OCI-LY3 (cell line): ENCODE results near the gene PDZD7.

ENCODE experiments used
- H2AFZ ChIP-seq: fragments of 200-600, 300-600 bp; shearing (Covaris generic); 2 replicates; pipeline ENCODE4 v1.6.0; 2014; ENCODE audit warnings: antibody characterized with exemption, low read depth, low read length
- H3K27ac ChIP-seq: fragments of 200-600, 300-600 bp; sonication (generic); 2 replicates; pipeline ENCODE4 v1.5.1; 2014; ENCODE audit warnings: mild to moderate bottlenecking, low read length, moderate library complexity, mixed read lengths
- H3K27me3 ChIP-seq: fragments of 200-600, 300-600 bp; sonication (generic); 2 replicates; pipeline ENCODE4 v1.6.1; 2014; ENCODE audit warnings: low read depth, low read length, mixed read lengths
- H3K36me3 ChIP-seq: fragments of 200-600, 300-600 bp; sonication (generic); replicated peaks from 2 replicates; pipeline ENCODE3; 2014; ENCODE audit warnings: low read depth, low read length, mixed read lengths
- H3K4me1 ChIP-seq: fragments of 300-600, 200-600 bp; sonication (generic); 2 replicates; pipeline ENCODE4 v1.6.1; 2014; ENCODE audit warnings: low read length, mixed read lengths
- H3K4me2 ChIP-seq: fragments of 200-600, 300-600 bp; sonication (generic); 2 replicates; pipeline ENCODE4 v1.6.1; 2014; ENCODE audit warnings: low read length, mixed read lengths
- H3K4me3 ChIP-seq: fragments of 300-600, 200-600 bp; sonication (generic); 2 replicates; pipeline ENCODE4 v1.5.1; 2014; ENCODE audit warnings: antibody characterized with exemption, mild to moderate bottlenecking, low read length, moderate library complexity
- H3K79me2 ChIP-seq: fragments of 300-600, 200-600 bp; shearing (Covaris generic); 2 replicates; pipeline ENCODE4 v1.6.1; 2014; ENCODE audit warnings: mild to moderate bottlenecking, low read length, mixed read lengths
- H3K9ac ChIP-seq: fragments of 300-600, 200-600 bp; shearing (Covaris generic); 2 replicates; pipeline ENCODE4 v1.6.0; 2014; ENCODE audit warnings: mild to moderate bottlenecking, low read length, moderate library complexity
- H3K9me3 ChIP-seq: fragments of 200-600, 300-600 bp; shearing (Covaris generic); 2 replicates; pipeline ENCODE4 v1.6.1; 2014; ENCODE audit warnings: low read length, mixed read lengths; ENCODE audit not compliant: insufficient read depth
- H4K20me1 ChIP-seq: fragments of 200-600, 300-600 bp; sonication (generic); 2 replicates; pipeline ENCODE4 v1.6.1; 2016; ENCODE audit warnings: low read length, mixed read lengths; ENCODE audit not compliant: insufficient read depth
- CTCF ChIP-seq: fragments of 200-600, 300-600 bp; sonication (generic); IDR thresholded peaks from 2 replicates; pipeline ENCODE4 v1.5.1; 2014; ENCODE audit warnings: antibody characterized with exemption, low read length, low read depth
- EZH2phosphoT487 ChIP-seq: fragments of 200-600 bp; shearing (Covaris generic); IDR thresholded peaks from 2 replicates; pipeline ENCODE4 v1.6.1; 2018; ENCODE audit warnings: antibody characterized with exemption, mixed run types, low read depth

Gene PDZD7

GRCh38 chr10:100998991-100999741, 31.8 kb downstream of the PDZD7 start:
- H3K9ac ChIP-seq: peak overlapping the region; percentile 92
- H3K27ac ChIP-seq: peak overlapping the region; percentile 81
- no peaks in the 10 kb centered on the region for H3K9me3 ChIP-seq
- H3K79me2 ChIP-seq: peaks cover 6% of the 10 kb centered on the region; the same call in 1 of the 2 replicates
- H3K27me3 ChIP-seq: no peaks in the 10 kb centered on the region
- H3K4me3 ChIP-seq: peak overlapping the region; percentile 84
- H2AFZ ChIP-seq: peak overlapping the region; percentile 65; the same call in 1 of the 2 replicates
- H3K4me1 ChIP-seq: peaks cover 14% of the 10 kb centered on the region
- H4K20me1 ChIP-seq: no peaks in the 10 kb centered on the region
- H3K4me2 ChIP-seq: peak overlapping the region; percentile 99
- no peaks in the 10 kb centered on the region for H3K36me3 ChIP-seq
- TF ChIP-seq EZH2phosphoT487 (no peak), CTCF (peak; percentile 57)

DNA sequence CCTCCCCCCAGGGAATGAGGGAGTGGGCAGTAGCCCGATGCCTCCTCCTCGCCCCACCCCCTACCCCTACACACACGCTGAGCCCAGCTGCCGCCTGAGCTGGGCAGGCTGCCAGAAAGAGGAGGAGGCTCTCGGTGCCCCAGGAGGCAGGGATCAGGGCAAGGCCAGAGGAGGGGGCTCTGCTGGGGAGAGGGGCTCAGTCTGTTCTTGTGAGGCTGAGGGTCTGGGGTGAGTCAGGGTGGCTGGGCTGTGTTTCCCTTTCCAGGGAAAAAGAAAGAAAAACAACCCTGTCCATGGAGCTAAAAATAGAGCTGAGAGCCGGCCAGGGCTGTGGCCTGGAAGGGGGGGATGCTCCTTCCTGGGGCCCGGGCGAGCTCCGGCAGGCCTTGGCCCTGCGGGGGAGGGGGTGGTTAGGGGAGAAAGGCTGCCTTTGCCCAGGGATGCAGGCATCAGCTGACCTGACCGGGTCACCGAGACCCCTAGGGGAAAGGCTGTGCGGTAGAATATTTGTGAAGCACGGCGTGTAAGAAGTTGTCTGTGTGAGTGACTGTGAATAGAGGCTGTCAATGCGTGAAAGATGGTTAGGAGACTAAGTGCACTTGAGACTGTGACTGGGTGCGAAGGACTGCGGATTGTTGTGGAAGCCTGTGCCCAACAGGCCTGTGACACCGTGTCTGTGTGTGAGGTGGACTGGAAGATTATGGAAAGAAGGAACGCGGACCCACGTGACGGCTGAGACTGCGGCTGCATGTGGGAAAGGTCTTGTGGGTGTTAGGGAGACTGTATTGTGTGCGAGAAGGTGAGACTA, 32.5 kb downstream of the PDZD7 start:
- peaks cover 14% of the 10 kb centered on the region for H3K4me1 ChIP-seq
- H4K20me1 ChIP-seq: no peaks in the 10 kb centered on the region
- H2AFZ ChIP-seq: peak overlapping the region; percentile 65; the same call in 1 of the 2 replicates
- H3K36me3 ChIP-seq: no peaks in the 10 kb centered on the region
- H3K9ac ChIP-seq: peak overlapping the region; percentile 92
- H3K27ac ChIP-seq: peak overlapping the region; percentile 81
- H3K4me3 ChIP-seq: peak overlapping the region; percentile 84
- peak overlapping the region; percentile 99 for H3K4me2 ChIP-seq
- H3K79me2 ChIP-seq: peaks cover 6% of the 10 kb centered on the region; the same call in 1 of the 2 replicates
- TF ChIP-seq CTCF (no peak), EZH2phosphoT487 (no peak)
- no peaks in the 10 kb centered on the region for H3K27me3 ChIP-seq
- H3K9me3 ChIP-seq: no peaks in the 10 kb centered on the region

DNA sequence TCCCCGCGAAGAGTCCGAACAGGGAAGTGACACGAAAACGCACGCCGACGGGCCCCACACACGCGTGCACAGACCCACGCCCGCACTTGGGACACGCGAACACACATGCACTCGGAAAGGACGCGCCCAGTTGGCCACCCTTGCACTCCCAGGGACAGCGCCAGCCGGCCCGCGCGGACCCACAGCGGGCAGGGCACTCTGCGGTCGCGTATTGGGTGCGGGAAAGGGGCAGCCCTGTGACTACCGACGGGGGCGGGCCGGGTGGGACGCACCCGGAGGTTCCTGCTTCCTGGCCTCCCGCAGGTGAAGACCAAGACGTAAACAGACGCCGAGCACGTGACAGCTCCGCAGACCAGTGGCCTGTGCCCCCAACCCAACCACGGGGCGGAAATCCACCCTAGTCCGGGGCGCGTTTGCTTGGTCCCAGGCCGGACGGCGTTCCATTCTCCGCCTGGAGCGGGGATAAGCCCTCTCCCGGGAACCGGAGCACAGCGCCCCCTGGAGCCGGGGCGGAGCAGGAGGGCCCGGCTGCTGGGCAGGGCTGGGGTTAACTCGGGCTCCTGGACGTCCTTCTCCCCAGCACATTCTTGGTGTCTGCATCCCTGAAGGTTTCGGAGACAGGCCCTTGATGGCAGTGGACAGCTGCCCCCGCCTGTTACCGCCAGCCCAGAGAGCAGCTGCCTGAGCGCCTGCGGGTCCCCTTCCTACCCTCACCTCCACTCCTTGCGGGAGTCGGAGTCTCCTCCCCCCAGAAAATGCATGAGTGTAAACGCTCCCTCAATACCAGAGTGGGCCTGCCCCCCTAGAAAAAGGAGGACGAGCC, 33.4 kb downstream of the PDZD7 start:
- Histone ChIP-seq H2AFZ (peak overlapping the region; percentile 64; the same call in 1 of the 2 replicates), H3K27me3 (no peaks in the 10 kb centered on the region), H3K79me2 (peaks cover 6% of the 10 kb centered on the region; the same call in 1 of the 2 replicates), H3K9me3 (no peaks in the 10 kb centered on the region), H3K9ac (peak overlapping the region; percentile 92), H3K27ac (peak overlapping the region; percentile 81), H3K4me2 (peak overlapping the region; percentile 99), H3K4me3 (peak overlapping the region; percentile 84), H3K36me3 (no peaks in the 10 kb centered on the region), H4K20me1 (no peaks in the 10 kb centered on the region), H3K4me1 (peaks cover 14% of the 10 kb centered on the region)
- TF ChIP-seq CTCF (peak; percentile 61), EZH2phosphoT487 (no peak)
